ENCODE data around the gene ECHDC3.

The ECHDC3 gene

DNA sequence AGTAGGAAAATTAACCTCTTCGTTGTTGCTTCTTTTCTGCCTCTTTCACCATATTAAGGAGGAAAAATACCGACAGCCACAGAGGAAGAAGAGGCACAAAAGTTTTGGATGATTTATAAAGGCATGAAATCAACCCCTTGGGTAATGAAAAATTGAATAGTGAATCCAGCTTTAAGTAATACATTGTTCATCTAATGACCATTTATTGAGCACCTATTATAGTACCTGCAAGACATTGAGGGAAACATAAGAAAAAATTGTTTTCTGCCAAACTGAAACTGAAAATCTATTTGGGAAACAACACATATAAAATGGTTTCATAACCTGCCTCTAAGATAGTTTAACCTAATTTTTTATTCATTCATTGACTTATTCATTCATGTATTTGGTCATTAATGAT, 8.2 kb downstream of the ECHDC3 start:
- no peak for DNase-seq (ENCODE audit: low read depth)

DNA sequence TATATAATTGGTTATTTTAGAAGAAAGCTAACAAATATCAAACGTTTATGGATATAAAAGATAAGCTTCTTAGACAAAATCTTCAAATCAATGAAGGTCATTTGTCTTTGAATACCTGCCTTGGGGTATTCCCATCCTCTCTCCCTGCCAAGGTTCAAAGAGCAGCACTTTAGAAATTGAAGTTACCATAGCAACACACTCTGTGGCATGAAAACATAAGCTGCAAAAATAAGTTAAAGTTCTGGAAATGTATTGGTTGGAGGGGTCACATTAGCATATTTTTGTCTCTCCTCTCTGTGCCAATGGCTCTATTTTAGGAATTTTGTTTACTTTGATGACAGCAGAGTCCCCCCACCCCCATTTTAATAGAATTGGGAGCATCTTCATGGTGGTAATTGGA, 12.0 kb downstream of the ECHDC3 start:
- no peak for DNase-seq (ENCODE audit: low read depth)

DNA sequence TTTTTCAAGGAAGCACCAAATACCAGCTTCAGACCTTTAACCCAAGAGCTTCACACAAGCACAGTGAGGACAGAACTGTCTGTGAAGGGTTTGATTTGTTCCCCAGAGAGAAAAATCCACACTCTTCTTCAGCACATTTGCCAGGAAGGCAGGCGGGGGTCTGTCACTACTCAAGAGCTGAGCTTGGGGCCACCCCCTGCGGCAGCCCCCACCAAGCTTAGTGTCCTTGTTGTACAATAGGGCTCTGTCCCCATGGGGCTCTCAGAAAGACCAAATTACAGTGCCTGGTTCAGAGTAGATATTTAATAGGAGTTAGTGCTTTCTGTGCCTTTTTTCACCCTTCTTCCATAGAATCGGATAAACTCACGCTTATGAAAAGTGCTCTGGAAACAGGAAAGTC, 12.4 kb downstream of the ECHDC3 start:
- DNase-seq (ENCODE audit: low read depth) = no peak

DNA sequence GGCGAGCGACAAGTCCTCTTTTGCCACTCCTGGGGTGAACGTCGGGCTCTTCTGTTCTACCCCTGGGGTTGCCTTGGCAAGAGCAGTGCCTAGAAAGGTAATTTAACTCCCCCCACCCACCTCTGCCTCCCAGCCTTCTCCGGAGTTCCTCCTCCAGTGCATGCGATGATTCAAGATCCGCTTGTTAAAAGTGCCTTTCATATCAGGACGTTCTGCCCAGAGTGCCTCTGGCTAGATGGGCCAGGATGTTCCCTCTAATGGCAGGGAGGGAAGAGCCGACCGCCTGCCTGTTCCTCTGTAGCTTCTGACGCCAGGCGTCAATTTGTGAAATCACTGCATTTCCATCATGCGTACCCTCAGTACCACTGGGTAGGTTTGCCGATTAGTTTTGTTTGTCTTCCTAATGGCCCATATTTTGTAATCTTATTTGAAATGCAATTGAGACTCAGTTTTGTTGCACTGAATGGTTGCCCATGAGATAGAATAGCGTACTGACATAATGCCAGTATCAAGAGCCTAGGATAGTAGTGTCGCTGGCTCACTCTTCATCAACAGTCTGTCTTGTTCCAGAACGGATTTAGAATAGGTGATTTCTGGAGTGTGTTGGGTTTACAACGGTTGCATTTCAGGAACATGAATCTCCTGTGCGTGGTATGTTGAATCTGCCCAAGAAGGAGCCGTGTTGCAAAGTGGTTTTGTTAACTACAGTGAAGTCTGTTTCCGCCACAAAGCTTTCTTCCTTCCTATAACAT, 13.5 kb downstream of the ECHDC3 start:
- DNase-seq (ENCODE audit: low read depth) = no peak

DNA sequence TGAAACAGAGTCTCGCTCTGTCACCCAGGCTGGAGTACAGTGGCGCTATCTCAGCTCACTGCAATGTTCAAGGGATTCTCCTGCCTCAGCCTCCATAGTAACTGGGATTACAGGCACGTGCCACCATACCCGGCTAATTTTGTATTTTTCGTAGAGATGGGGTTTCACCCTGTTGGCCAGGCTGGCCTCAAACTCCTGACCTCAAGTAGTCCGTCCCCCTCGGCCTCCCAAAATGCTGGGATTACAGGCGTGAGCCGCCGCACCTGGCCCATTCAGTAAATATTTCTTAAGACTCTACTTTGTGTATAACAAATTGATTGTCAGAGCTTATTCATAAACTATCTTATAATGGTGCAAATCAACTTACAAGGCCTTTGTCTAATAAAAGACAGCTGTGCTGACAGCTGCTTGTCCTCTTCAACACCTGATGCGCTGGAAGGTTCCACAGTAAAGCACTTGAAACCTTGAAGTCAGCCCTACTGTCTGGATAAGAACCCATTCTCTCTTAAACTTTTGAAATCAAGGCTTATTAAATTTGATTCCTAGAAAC, 14.7 kb downstream of the ECHDC3 start:
- no peak for DNase-seq (ENCODE audit: low read depth)

DNA sequence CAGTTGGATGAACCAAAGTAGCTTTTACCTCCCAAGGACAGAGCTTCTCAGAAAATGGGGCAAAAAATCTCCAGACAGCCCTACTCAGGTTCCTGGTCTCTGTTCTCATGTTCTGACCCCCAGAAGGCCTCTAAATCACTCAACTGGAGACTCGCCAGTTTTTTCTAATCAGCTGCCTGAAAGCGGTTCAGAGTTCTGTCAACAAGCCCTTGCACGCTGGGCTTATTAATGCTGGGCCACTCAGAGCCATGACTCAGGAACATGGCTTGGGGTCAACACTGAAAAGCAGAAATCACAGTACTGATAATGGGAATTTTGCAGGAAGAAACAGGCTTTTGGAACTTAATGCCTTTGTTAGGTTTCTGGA, 15.3 kb downstream of the ECHDC3 start:
- peak; percentile 71 for DNase-seq (ENCODE audit: low read depth)

DNA sequence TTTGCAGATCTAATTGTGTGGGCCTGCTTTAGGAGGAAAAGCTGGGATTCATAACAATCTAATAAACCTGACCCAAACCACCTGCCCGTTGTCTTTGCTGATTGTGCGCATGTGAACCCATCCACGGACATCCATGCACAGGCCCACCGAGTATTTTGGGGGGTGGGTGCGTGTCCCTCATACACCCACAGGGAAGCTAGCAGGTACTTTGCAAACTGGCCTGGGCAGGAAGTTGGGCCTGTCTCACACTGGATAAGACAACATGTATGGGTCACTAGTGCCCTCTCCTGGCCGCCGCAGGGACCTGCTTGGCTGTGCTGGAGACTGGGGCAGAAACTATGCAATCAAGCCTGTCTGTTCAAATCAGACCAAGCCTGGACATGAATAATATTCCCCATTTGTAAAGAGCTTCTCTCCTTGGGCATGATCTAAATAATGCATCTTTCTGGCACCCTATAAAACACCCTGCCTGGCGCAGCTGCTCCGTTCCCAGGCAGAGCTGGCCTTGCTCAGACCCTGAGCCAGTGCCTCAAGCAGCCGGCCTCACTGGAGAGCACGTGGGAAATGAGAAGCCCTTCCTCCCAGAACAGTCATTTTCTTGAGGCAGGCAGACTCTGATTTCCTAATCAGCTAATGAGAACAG, 15.8 kb downstream of the ECHDC3 start:
- DNase-seq (ENCODE audit: low read depth) = peak; percentile 70

DNA sequence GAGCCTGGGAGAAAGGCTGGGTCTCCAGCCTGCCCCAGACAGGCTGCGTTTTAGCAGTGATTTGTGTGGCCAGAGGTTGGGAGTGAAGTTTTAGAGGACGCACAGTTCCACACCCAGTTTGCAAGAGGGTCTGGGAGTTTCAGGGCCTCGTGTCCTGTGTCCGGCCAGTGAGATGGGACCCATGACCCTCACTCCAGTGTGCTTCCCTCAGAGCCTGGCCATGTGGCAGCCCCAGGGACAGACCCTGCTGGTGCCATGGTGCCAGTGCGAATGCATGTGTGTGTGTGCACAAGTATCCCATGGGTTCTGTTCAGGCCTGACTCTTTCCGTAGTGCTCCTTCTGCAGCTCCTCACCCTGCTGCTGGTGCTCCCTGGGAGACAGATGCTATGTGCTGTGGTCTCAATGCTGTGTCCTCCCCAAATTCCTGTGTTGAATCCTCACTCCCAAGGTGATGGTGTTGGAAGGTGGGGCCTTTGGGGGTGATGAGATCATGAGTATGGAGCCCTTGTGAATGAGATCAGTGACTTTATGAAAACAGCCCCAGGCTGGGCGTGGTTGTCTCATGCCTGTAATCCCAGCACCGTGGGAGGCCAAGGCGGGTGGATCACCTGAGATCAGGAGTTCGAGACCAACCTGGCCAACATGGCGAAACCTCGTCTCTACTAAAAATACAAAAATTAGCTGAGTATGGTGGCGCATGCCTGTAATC, 16.5 kb downstream of the ECHDC3 start:
- no peak for DNase-seq (ENCODE audit: low read depth)

DNA sequence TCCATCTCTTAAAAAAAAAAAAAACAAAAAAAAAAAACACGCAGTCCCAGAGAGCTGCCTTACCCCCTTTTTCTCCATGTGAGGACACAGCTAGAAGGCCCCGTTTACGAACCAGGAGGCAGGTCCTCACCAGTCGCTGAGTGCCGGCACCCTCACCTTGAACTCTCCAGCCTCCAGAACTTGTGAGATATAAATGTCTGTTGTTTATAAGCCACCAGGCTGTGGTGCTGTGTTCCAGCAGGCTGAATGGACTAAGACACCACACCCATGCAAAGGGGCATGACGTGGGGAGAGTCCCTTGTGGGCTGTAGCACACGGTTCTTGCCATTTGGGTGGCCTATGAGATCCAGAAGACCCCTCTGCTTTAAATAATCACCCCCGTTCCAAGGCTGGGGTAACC, 17.2 kb downstream of the ECHDC3 start:
- no peak for DNase-seq (ENCODE audit: low read depth)

DNA sequence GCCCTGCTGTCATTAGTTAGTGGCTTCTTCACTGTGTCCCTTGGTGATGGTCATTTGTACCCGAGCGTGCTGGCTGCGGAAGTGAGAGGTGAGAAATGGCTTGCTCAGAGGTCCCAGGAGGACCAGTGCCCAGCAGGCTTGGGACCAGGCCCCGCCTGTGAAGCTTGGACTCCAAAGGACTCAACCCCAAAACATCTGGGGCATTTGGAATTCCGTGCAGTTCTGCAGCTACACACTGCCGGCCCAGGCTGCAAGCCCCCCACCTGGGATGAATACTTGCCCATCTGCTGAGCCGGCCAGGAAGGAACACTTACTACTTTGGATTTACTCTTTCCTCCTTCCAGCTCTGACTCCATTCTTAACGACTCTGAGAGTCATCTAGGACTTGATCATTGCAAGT, 18.0 kb downstream of the ECHDC3 start:
- DNase-seq (ENCODE audit: low read depth) = no peak

DNA sequence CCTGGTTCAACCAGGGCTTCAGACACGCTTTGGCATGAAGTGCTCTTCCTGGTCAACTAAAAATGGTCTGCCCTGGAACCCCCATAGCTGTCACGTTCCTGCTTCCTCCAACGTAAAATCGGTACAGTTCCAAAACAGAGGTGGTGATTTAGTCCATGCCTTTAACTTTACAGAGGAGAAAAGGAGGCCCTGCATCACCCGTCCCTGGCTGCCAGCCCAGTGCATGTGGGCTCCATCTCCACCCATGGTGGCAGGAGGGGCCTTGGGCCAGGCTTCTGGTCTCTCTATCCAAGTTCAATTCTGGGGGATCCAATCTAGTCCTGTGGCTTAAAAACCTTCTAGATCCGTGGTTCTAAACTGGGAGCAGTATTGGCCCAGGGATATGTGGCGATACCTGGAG, 18.7 kb downstream of the ECHDC3 start:
- DNase-seq (ENCODE audit: low read depth) = no peak

DNA sequence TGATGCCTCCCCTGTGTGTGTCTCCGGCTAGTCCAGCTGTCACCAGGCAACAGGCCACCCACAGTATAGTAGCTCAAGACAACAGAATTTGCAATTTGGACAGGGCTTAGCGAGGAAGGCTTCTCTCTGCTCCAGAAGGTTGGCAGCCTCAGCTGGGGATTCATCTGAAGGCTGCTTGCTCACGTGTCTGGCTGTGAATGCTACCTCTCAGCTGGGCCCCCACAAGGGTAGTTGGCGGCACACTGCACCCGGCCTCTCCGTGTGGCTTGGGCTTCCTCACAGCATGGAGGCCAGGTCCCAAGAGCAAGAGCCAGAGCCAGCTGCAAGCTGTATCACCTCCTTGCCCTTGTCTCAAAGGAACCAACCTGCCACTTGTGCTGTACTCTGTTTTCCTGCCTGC, 19.2 kb downstream of the ECHDC3 start:
- no peak for DNase-seq (ENCODE audit: low read depth)

DNA sequence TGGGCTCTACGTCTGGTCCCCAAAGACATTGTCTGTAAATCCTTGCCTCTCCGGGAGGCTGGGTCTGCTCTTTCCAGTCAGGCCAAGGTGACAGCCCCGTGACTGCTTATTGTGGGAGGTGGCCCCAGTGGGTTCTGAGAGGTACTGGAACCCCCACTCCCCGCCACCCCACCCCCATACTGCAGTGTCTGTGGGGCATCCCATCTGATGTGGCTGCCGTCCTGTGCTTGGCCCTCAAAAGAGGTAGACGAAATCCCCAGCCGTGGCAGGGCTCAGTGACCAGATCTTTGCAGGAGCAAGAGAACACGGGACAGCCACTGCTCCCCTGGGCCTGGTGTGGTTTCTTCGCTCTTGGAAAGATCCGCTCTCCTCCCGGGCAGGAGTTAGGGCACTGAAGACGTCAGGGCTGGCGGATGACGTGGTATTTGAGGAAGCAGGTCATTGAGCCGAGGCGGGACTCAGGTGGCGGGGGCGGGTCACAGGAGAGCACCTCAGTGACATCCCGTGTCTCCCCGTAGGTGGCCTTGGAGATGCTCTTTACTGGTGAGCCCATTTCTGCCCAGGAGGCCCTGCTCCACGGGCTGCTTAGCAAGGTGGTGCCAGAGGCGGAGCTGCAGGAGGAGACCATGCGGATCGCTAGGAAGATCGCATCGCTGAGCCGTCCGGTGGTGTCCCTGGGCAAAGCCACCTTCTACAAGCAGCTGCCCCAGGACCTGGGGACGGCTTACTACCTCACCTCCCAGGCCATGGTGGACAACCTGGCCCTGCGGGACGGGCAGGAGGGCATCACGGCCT, 20.7 kb downstream of the ECHDC3 start:
- no peak for DNase-seq (ENCODE audit: low read depth)

DNA sequence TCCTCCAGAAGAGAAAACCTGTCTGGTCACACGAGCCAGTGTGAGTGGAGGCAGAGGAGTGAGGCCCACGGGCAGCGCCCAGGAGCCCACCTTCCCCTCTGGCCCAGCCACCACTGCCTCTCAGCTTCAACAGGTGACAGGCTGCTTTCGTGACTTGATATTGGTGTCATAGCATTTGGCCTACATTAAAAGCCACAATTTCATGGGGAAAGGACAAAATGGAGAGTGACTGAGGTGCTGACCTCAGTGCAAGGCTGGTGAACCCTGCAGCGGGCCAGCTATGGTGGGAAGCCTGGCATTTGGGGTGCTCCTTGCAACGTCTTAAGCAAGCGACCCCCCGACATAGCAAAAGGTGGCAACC, 21.3 kb downstream of the ECHDC3 start:
- DNase-seq (ENCODE audit: low read depth) = no peak

DNA sequence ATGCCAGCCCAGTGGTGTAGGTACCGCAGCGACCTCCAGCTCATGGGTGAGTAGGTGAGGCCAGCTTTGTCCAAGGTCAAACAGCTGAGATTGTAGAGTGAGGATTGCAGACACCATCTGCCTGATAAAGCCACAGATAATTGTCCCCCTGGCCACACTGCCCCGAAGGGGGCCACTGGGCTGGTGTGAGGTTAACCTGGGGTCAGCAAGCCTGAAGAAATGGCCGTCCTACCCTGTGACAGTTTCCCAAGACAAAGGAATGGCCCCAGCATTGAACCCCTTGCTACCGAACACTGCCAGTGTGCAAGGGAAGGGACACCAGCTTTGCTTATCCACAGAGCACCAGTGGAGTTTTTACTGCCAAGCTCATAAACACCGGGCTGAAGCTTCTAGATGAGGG, 23.0 kb downstream of the ECHDC3 start:
- DNase-seq (ENCODE audit: low read depth) = no peak

DNA sequence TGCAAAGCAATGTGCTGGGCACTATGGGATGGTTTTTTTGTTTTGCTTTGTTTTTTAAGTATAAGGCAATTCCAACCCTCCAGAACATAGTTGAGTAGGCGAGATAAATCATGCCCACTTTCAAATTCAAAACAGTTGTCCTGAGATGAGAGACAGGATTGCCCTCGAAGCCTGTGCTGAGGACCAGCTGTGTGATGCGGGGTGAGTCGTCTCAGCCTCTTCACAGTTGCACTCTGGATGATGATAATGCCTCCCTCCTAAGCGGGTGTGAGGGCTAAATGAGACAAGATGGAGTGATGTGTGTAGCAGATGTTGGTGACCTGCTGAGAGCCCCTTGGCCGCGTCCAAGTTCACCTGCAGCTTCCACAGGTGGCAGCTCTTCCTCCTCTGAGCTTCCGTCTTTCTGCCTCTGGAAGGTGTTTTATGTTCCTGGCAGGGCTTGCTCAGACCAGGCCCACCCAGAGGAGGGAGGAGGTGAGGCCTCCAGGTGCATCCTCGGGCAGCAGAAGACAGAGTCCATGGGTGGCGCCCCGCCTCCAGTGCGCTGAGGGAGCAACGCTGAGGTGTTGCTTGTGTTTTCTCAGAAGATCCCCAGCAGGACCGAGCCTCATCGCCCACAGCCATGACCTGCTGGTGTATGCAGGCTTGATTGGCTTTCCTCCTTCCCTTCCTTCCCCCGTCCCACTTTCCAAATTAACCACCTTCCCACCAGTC, 30.6 kb downstream of the ECHDC3 start:
- DNase-seq (ENCODE audit: low read depth) = no peak

DNA sequence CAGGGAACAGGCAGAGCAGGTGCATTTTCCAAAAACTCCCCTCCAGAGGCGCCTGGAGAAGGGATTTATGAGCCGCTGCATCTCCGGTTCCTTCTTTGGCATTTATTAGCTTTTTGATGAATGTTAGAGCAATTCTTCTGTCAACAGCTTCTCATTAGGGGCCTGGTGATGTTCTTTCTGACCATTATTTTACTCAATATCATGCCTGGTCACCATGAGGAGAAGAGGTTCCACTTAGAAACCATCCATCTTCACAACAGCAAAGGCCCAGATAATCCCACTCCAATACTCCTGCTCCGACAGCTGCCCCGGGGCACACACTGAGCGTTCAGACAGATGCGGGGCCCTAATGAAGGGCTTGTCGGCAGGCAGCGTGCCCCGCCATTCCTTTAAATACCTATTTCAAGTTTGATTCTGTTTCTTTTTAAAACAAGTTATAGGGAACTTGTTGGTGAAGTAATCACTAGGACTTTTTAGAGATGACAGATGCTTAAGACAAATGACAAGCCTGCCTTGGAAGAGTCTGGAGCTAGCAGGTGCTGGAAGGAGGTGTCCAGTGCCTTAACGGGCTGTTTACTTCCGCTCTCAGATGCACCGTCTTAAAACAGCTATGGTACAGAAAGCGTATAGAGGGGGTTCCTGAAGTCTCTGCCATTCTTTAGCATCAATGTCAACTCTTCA, 31.7 kb downstream of the ECHDC3 start:
- DNase-seq (ENCODE audit: low read depth) = no peak

DNA sequence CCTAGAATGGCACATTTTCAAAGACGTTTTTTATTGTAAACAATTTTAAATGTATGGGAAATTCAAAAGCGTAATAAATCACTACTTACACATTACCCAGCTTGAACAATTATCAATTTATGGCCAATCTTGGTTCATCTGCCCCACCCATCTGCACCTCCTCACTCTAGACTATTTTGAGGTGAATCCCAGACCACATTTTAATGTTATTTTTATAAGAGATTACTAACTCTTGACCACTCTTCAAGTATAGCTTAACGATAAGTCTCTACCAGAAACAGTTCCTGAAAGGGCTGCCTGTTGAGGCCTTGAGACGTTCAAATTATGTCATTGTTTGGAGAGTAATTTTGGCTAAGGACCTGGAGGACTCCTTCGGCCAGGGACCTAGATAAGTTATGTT, 33.2 kb downstream of the ECHDC3 start:
- DNase-seq (ENCODE audit: low read depth) = no peak

DNA sequence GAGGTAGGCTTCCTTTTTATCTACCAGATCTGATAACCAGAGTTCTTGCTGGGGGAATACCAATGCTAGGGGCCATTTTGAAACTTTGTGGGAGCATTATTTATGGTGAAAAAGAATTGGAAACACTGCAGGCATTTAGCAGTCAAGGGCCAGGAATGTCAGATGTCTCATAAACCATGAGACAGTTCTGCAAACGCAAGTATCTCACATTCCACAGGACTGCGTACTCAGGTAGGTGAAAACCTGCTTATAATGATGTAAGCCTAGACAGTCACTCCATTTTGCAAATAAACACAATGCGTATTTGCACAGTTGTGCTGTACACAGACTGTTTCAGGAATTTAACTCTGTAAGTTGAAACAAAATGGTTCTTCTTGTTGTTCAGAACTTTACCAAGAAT, 33.9 kb downstream of the ECHDC3 start:
- DNase-seq (ENCODE audit: low read depth) = no peak

DNA sequence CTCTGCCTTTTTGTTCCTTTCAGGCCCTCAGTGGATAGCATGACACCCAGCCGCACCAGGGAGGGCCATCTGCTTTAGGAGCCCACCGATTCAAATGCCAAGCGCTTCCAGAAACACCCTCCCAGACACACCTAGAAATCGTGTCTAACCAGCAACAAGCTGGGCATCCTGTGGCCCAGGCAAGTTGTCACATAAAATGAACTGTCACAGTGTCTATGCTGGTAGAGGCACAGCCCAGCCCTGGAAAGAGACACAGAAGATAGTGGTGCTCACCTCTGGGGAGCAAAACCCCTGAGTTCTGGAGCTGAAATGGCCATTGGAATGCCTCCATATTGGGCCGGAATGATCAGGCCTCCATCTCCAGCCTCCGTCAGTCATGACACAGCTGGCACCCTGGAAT, 38.9 kb downstream of the ECHDC3 start:
- no peak for DNase-seq (ENCODE audit: low read depth)
